OCI-LY3 (cell line): ENCODE measurements around the gene GPR160.

Source experiments
- EZH2phosphoT487 ChIP-seq: fragments of 200-600 bp; shearing (Covaris generic); IDR thresholded peaks from 2 replicates; pipeline ENCODE4 v1.6.1; 2018; ENCODE audit warnings: antibody characterized with exemption, mixed run types, low read depth
- TF ChIP-seq, protein P1 (sequence below): fragments of 200-600, 300-600 bp; sonication (generic); IDR thresholded peaks from 2 replicates; pipeline ENCODE4 v1.5.1; 2014; ENCODE audit warnings: antibody characterized with exemption, low read length, low read depth

GRCh38 chr3:170089862-170090600 is 52.2 kb downstream of the GPR160 start:
- TF ChIP-seq, protein P1, sequence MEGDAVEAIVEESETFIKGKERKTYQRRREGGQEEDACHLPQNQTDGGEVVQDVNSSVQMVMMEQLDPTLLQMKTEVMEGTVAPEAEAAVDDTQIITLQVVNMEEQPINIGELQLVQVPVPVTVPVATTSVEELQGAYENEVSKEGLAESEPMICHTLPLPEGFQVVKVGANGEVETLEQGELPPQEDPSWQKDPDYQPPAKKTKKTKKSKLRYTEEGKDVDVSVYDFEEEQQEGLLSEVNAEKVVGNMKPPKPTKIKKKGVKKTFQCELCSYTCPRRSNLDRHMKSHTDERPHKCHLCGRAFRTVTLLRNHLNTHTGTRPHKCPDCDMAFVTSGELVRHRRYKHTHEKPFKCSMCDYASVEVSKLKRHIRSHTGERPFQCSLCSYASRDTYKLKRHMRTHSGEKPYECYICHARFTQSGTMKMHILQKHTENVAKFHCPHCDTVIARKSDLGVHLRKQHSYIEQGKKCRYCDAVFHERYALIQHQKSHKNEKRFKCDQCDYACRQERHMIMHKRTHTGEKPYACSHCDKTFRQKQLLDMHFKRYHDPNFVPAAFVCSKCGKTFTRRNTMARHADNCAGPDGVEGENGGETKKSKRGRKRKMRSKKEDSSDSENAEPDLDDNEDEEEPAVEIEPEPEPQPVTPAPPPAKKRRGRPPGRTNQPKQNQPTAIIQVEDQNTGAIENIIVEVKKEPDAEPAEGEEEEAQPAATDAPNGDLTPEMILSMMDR = no peak
- no peak for TF ChIP-seq EZH2phosphoT487
